ENCODE measurements around the gene LRRC37A3. TPM values are rescaled to one million over a fixed set of nuclear protein-coding genes. Genes with fewer than 3 reads are reported as not detected.
"Not testable (repeated sequence)": the region's sequence is repeated elsewhere in the genome, so short reads cannot be mapped to it uniquely, and the experiment has no call there.

The LRRC37A3 gene
- total RNA-seq, 4 donors from 2014 or later: 1.7 to 8.1 (median 3.9) TPM

DNA sequence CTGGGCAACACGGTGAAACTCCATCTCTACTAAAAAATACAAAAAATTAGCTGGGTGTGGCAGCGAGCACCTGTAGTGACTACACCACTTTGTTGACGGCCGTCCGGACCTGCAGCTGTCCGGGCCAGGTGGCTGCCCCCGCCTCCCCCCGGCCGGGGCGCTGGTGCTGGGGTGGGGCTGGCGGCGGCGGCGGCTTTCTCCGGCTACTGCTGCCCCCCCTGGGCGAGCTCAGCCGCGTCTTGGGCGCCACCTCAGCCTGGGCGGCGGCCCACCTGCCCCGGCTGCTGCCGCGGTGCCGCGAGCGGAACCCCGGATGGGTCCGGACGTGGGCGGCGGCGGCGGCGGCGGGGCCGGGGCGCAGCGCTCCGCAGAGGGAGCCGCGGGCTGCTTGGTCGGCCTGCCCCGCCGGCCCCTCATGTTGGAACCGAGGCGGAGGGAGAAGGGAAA, 413 bp downstream of the LRRC37A3 start:
- peak; percentile 72 for ATAC-seq
- H3K9me3 ChIP-seq, H3K36me3 ChIP-seq, H3K27me3 ChIP-seq: not testable (repeated sequence)
- Histone ChIP-seq H3K4me1 (peaks cover 0 to 17% (median 0%) of the 10 kb centered on the region in 3 donors), H3K4me3 (peak overlapping the region; percentile 87 to 91), H3K27ac (peak overlapping the region; percentile 88 to 99 (median 97))
- 0% methylated on average over 2 of the region's 47 CpGs; no CpG with 5 or more reads in 1 of the 2 donors for WGBS, 2 donors (ENCODE audit: low coverage in 1 of 2)
- TF ChIP-seq, protein P1, sequence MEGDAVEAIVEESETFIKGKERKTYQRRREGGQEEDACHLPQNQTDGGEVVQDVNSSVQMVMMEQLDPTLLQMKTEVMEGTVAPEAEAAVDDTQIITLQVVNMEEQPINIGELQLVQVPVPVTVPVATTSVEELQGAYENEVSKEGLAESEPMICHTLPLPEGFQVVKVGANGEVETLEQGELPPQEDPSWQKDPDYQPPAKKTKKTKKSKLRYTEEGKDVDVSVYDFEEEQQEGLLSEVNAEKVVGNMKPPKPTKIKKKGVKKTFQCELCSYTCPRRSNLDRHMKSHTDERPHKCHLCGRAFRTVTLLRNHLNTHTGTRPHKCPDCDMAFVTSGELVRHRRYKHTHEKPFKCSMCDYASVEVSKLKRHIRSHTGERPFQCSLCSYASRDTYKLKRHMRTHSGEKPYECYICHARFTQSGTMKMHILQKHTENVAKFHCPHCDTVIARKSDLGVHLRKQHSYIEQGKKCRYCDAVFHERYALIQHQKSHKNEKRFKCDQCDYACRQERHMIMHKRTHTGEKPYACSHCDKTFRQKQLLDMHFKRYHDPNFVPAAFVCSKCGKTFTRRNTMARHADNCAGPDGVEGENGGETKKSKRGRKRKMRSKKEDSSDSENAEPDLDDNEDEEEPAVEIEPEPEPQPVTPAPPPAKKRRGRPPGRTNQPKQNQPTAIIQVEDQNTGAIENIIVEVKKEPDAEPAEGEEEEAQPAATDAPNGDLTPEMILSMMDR (IDR thresholded peaks at IDR 0.05): peak in 1 of 4 experiments; percentile 4

DNA sequence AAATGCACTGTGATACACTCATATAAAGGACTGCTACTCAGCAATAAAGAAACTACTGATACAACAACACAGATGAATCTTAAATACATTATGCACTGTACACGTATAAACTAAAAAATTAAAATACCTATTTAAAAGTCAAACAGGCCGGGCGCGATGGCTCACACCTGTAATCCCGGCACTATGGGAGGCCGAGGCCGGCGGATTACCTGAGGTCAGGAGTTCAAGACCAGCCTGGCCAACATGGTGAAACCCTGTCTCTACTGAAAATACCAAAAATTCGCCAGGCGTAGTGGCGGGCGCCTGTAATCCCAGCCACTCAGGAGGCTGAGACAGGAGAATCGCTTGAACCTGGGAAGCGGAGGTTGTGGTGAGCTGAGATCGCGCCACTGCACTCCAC, 1.7 kb downstream of the LRRC37A3 start:
- WGBS, 2 donors (ENCODE audit: low coverage in 1 of 2): 89 to 100% methylated on average over 3 to 12 of the region's 16 CpGs
- H3K9me3 ChIP-seq, H3K27me3 ChIP-seq, H3K27ac ChIP-seq, H3K4me3 ChIP-seq, ATAC-seq, H3K36me3 ChIP-seq: not testable (repeated sequence)
- peaks cover 0 to 17% (median 0%) of the 10 kb centered on the region in 3 donors for H3K4me1 ChIP-seq

DNA sequence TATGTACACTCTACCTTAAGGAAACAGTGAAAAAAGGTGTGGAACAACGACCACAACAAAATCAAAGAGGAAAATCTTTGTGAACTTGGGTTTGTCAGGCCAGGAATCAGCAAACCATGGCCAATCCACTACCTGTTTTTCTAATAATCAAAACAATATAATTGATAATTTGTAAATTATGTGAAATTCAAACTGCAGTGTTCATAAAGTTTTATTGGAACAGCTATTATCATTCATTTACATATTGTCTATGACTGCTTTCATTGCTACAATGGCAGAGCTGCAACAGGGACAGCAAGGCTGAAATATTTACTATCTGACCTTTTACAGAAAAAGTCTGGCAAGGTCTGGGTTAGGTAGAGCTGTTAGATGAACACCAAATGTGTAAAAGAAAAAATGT, 4.0 kb downstream of the LRRC37A3 start:
- H3K4me1 ChIP-seq: peaks cover 0 to 14% (median 0%) of the 10 kb centered on the region in 3 donors
- not testable (repeated sequence) for ATAC-seq, H3K4me3 ChIP-seq, H3K36me3 ChIP-seq, H3K27ac ChIP-seq, H3K9me3 ChIP-seq, H3K27me3 ChIP-seq
- 56 to 100% methylated on average over 1 of the region's 1 CpG for WGBS, 2 donors (ENCODE audit: low coverage in 1 of 2)

DNA sequence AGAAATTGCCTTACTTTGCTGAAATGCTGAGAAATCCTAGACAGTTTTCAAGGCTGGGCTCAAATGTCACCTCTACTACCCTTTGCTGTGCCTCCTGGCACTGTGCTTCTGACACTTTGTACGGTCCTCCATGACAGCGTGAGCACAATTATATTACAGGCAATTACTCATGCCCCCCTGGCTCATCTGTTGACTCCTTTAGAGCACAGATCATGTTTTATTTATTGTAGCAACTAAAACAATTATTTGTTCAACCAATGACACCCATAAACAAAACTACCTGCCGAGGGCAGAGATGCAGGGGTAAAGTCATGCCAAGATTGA, 9.1 kb downstream of the LRRC37A3 start:
- H3K27ac ChIP-seq, H3K36me3 ChIP-seq, H3K4me1 ChIP-seq, H3K27me3 ChIP-seq, H3K9me3 ChIP-seq, ATAC-seq, H3K4me3 ChIP-seq: not testable (repeated sequence)
- WGBS, 2 donors (ENCODE audit: low coverage in 1 of 2): 88 to 100% methylated on average over 1 of the region's 3 CpGs

DNA sequence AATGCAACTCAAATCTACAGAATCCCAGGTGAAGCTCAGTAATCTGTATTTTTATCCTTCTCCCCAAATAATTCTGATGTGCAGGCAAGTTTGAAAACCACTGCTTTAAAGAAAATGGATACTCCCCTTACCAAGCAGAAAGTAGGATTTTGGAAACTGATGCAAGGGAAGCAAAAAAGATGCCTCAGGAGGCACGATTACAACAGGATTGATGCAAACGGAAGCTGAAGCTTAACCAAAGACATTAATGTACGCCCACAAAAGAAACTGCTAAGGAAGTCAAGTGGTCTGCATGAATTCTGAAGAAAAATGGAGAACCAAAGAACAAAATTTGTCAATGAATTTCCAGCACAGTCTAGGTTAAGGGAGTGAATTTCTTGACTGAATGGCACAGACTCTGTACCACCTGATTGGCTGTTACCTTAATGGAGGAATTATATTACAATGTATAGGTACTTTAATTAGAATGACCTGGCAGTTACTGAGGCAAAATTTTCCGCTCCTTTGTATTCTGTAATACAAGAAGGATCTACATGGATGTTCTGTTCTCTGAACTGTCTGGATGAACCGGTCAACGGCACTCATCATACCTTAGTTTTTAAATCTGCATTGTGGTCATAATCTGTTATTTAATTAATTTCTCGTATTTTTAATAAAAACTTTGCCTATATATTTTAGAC, 9.6 kb downstream of the LRRC37A3 start:
- not testable (repeated sequence) for H3K9me3 ChIP-seq, H3K27ac ChIP-seq, H3K27me3 ChIP-seq, ATAC-seq, H3K4me3 ChIP-seq, H3K4me1 ChIP-seq, H3K36me3 ChIP-seq
- whole genome bisulfite sequencing, 2 donors (ENCODE audit: low coverage in 1 of 2): 83 to 93% methylated on average over 1 to 6 of the region's 7 CpGs

DNA sequence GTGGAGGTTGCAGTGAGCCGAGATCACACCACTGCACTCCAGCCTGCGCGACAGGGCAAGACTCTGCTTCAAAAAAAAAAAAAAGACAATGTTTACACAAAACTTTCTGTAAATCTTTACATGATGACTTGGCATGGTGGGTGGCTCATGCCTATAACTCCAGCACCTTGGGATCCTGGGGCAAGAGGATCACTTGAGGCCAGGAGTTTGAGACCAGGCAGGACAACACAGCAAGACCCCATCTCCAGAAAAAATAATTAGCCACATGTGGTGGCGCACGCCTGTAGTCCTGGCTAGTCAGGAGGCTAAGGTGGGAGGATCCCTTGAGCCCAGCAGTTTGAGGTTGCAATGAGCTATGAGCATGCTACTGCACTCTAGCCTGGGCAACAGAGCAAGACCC, 15.2 kb downstream of the LRRC37A3 start:
- H3K27me3 ChIP-seq, H3K4me3 ChIP-seq, H3K9me3 ChIP-seq, H3K4me1 ChIP-seq, ATAC-seq, H3K36me3 ChIP-seq, H3K27ac ChIP-seq: not testable (repeated sequence)
- WGBS, 2 donors (ENCODE audit: low coverage in 1 of 2): 92 to 100% methylated on average over 2 of the region's 5 CpGs

DNA sequence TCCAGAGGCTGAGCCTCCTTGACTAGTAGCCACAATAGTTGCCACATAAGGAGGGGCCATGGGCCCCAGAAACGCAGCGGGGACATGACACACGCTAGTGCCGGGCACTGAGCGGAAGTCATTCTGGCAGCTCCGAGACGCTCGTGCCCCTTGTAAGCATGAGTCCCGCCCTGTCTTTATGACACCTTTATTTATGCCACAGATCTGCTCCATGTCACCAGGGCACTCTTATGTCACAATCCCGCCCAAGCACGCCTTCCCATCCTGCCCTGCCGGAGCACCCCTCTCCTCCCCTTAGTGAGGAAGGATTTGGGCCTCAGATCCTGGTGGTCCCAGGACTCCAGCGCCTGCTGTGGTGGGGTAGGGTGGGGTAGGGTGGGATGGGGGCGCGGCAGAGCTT, 22.1 kb downstream of the LRRC37A3 start:
- WGBS, 2 donors (ENCODE audit: low coverage in 1 of 2): 94% methylated on average over 11 of the region's 15 CpGs; no CpG with 5 or more reads in 1 of the 2 donors
- not testable (repeated sequence) for H3K27me3 ChIP-seq, H3K27ac ChIP-seq, ATAC-seq, H3K9me3 ChIP-seq, H3K4me1 ChIP-seq, H3K36me3 ChIP-seq, H3K4me3 ChIP-seq

DNA sequence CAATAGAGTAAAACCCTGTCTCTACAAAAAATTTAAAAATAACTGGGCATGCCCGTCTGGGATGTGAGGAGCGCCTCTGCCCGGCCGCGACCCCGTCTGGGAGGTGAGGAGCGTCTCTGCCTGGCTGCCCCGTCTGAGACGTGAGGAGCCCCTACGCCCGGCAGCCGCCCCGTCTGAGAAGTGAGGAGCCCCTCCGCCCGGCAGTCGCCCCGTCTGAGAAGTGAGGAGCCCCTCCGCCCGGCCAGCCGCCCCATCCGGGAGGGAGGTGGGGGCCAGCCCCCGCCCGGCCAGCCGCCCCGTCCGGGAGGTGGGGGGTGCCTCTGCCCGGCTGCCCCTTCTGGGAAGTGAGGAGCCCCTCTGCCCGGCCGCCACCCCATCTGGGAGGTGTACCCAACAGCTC, 45.1 kb downstream of the LRRC37A3 start:
- not testable (repeated sequence) for H3K27me3 ChIP-seq, H3K4me1 ChIP-seq, H3K9me3 ChIP-seq, H3K27ac ChIP-seq, H3K36me3 ChIP-seq, H3K4me3 ChIP-seq, ATAC-seq
- WGBS, 2 donors (ENCODE audit: low coverage in 1 of 2): 100% methylated on average over 2 of the region's 29 CpGs; no CpG with 5 or more reads in 1 of the 2 donors

All from gastroesophageal sphincter (tissue), 4 donors.